ENCODE data around the gene LRIF1. TPM values are rescaled to one million over a fixed set of nuclear protein-coding genes. Genes with fewer than 3 reads are reported as not detected.
"Not testable (repeated sequence)": the region's sequence is repeated elsewhere in the genome, so short reads cannot be mapped to it uniquely, and the experiment has no call there.

LRIF1 gene, protein sequence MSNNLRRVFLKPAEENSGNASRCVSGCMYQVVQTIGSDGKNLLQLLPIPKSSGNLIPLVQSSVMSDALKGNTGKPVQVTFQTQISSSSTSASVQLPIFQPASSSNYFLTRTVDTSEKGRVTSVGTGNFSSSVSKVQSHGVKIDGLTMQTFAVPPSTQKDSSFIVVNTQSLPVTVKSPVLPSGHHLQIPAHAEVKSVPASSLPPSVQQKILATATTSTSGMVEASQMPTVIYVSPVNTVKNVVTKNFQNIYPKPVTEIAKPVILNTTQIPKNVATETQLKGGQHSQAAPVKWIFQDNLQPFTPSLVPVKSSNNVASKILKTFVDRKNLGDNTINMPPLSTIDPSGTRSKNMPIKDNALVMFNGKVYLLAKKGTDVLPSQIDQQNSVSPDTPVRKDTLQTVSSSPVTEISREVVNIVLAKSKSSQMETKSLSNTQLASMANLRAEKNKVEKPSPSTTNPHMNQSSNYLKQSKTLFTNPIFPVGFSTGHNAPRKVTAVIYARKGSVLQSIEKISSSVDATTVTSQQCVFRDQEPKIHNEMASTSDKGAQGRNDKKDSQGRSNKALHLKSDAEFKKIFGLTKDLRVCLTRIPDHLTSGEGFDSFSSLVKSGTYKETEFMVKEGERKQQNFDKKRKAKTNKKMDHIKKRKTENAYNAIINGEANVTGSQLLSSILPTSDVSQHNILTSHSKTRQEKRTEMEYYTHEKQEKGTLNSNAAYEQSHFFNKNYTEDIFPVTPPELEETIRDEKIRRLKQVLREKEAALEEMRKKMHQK
- 10 to 100 TPM; 13.4 to 17.2 (median 15.7) TPM for total RNA-seq
- polyA plus RNA-seq, result 18.1 TPM
- long read RNA-seq, donor 1, transcript LRIF1-202 (3 exons, 1,796 nt), result major isoform, 22 of 27 reads
- long read RNA-seq, donor 1, partial matches to known transcripts, result 1 of 27 reads
- long read RNA-seq, donor 1, other reads (novel, unspliced or antisense), result 2 of 27 reads
- long read RNA-seq, donor 2, transcript LRIF1-202 (3 exons, 1,796 nt), result major isoform, 13 of 19 reads
- long read RNA-seq, donor 2, partial matches to known transcripts, result 0 of 19 reads
- long read RNA-seq, donor 2, other reads (novel, unspliced or antisense), result 4 of 19 reads
- long read RNA-seq, donor 3, transcript LRIF1-202 (3 exons, 1,796 nt), result major isoform, 20 of 33 reads
- long read RNA-seq, donor 3, transcript LRIF1-201 (4 exons, 3,475 nt), result minor isoform, 7 of 33 reads
- long read RNA-seq, donor 3, partial matches to known transcripts, result 1 of 33 reads
- long read RNA-seq, donor 3, other reads (novel, unspliced or antisense), result 5 of 33 reads
- long read RNA-seq, donor 4, transcript LRIF1-202 (3 exons, 1,796 nt), result major isoform, 15 of 19 reads
- long read RNA-seq, donor 4, partial matches to known transcripts, result 0 of 19 reads
- long read RNA-seq, donor 4, other reads (novel, unspliced or antisense), result 3 of 19 reads

DNA sequence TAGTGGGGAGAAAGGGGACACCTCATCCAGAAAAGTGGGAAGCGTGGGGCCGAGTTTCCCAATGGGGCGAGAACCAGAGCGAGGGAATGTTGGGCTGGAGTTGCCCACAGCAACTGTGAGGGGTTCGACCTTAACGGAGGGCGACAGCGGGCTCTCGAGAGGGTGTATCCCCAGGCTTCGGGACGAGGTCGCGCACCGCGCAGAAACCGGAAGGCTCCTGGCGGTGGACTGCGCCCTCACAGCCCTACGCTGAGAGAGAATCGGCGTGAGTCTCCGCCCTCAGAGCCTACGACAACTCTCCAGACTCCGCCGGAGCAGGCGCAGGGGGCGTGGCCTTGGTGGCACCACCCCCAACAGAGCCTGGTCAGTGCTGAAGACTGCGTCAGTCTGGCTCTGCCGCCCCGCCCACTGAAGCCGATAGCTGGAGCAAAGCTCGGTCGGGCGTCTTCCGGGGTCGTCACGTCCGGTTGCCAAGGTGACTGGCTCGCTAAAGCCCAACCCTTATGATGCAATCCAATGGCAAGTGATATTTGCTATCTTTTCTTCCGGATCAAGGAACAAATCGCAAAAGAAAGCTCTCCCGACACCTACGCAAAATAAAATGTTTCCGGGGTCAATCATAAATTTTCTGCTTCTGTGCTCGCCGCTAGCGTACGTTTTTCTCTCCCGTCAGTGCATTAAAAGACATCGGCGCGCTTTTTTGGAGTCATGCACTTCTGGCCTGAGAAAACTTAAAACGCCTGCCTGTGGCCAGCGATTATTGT is at the start of gene LRIF1:
LRIF1 (minus strand) TSS at position 232 of the 764 bp plus-strand sequence. CDS start 234 bp downstream, outside the sequence.
- WGBS, result 2% methylated on average over 54 of the region's 54 CpGs
- intact Hi-C loops (cut with DNase I), result no loop called here
- ATAC-seq (peak; percentile 100), DNase-seq (peak; percentile 100)
- Histone ChIP-seq H3K4me3 (ENCODE audit: low read length) (peak within 1 kb of the TSS; percentile 67), H3K27me3 (ENCODE audit: control insufficient read depth, insufficient read depth) (peaks cover 3% of the 10 kb centered on the region), H3K27ac (ENCODE audit: low read length) (peak within 1 kb of the TSS; percentile 95), H3K4me1 (ENCODE audit: control insufficient read depth, insufficient read depth, low read length) (no peaks in the 10 kb centered on the region), H3K9me3 (ENCODE audit: control insufficient read depth, low read length) (peaks cover 1% of the 10 kb centered on the region)

DNA sequence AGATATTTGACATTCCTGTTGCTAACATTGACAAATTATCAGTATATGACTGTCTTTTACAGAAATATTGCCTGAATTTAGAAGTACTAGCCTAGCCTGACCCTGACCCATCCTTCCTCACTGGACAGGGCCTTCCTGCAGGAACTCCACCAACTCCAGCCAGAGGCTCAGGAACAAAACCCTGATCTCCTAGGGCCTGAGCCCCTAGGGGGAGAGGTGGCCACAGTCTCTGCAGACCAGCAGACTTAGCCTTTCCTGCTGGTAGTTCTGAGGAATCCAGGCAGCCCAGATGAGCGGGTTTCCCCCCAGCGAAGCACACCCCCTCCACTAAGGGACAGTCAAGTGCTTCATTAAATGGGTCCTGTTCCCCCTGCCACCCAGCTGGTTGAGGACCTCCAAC is 44.3 kb upstream of the LRIF1 start:
- 68% methylated on average over 2 of the region's 2 CpGs for WGBS
- Histone ChIP-seq H3K4me1 (ENCODE audit: control insufficient read depth, insufficient read depth, low read length) (no peaks in the 10 kb centered on the region), H3K4me3 (ENCODE audit: low read length) (no peak overlapping the region), H3K27ac (ENCODE audit: low read length) (no peak overlapping the region), H3K9me3 (ENCODE audit: control insufficient read depth, low read length) (no peaks in the 10 kb centered on the region), H3K27me3 (ENCODE audit: control insufficient read depth, insufficient read depth) (no peaks in the 10 kb centered on the region)
- DNase-seq, result no peak
- ATAC-seq, result no peak
- intact Hi-C loops (cut with DNase I), result no loop called here

DNA sequence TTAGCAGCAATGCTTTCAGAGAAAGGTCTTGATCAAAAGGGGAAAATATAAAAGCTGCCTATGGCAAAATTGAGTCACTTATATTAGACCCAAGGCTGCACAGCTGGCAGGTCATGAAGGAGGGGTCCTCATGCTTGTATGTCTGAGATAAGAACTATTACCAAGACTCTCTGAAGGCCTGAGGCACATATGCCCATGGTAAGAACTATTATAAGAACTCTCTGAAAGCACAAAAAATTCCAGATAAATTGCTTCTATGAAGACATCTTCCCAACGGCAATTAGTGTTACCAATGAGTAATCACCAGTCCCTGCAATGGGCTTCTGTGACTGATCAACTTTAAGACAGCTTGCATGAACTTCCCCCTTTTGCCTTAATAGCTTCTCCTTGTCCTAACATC is 42.8 kb upstream of the LRIF1 start:
- no peak overlapping the region for H3K27ac ChIP-seq (ENCODE audit: low read length)
- H3K4me1 ChIP-seq (ENCODE audit: control insufficient read depth, insufficient read depth, low read length), result no peaks in the 10 kb centered on the region
- ATAC-seq (no peak), DNase-seq (no peak)
- 88% methylated on average over 1 of the region's 1 CpG for WGBS
- no peaks in the 10 kb centered on the region for H3K9me3 ChIP-seq (ENCODE audit: control insufficient read depth, low read length)
- H3K4me3 ChIP-seq (ENCODE audit: low read length), result no peak overlapping the region
- no peaks in the 10 kb centered on the region for H3K27me3 ChIP-seq (ENCODE audit: control insufficient read depth, insufficient read depth)
- intact Hi-C loops (cut with DNase I), result no loop called here

DNA sequence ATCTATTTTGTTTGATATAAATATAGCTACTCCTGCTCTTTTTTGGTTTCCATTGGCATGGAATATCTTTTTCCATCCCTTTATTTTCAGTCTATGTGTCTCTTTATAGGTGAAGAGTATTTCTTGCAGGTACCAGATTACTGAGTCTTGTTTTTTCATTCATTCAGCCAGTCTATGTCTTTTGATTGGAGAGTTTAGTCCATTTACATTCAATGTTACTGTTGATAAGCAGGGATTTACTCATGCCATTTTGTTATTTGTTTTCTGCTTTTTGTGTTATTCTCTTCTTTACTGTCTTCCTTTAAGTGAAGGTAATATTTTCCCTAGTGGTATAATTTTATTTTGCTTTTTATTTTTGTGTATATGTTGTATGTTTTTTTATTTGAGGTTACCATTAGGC is 35.9 kb upstream of the LRIF1 start:
- ATAC-seq; DNase-seq; H3K4me1 ChIP-seq (ENCODE audit: control insufficient read depth, insufficient read depth, low read length); H3K9me3 ChIP-seq (ENCODE audit: control insufficient read depth, low read length); H3K27ac ChIP-seq (ENCODE audit: low read length); H3K27me3 ChIP-seq (ENCODE audit: control insufficient read depth, insufficient read depth); intact Hi-C loops (cut with DNase I); H3K4me3 ChIP-seq (ENCODE audit: low read length): not testable (repeated sequence)

DNA sequence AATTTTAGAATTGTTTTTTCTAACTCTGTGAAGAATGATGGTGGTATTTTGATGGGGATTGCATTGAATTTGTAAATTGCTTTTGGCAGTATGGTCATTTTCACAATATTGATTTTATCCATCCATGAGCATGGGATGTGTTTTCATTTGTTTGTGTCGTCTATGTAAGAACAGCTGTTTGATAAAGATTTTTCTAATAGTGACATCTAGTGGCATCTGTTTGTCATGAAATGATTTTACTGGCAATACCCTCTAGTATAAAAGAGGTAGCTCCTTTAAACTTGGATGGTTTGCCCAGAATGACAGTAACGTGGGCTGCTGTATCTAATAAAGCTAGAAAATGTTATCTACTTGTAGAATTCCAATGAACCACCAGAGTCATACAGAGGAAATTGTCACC is 28.6 kb upstream of the LRIF1 start:
- intact Hi-C loops (cut with DNase I); ATAC-seq; DNase-seq; H3K4me1 ChIP-seq (ENCODE audit: control insufficient read depth, insufficient read depth, low read length); H3K4me3 ChIP-seq (ENCODE audit: low read length); H3K27me3 ChIP-seq (ENCODE audit: control insufficient read depth, insufficient read depth); H3K9me3 ChIP-seq (ENCODE audit: control insufficient read depth, low read length); H3K27ac ChIP-seq (ENCODE audit: low read length): not testable (repeated sequence)
- WGBS, result 11% methylated on average over 2 of the region's 2 CpGs

DNA sequence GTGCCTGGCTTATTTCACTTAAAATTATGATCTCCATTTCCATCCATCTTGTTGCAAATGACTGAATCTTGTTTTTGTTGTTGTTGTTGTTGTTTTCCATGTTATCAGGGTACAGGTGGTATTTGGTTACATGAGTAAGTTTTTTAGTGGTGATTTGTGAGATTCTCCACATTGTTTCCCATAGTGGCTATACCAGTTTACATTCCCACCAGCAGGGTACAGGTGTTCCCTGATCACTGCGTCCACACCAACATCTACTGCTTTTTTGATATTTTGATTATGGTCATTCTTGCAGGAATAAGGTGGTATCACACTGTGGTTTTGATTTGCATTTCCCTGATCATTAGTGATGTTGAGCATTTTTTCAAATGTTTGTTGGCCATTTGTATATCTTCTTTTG is 27.6 kb upstream of the LRIF1 start:
- H3K9me3 ChIP-seq (ENCODE audit: control insufficient read depth, low read length); H3K27ac ChIP-seq (ENCODE audit: low read length); H3K4me3 ChIP-seq (ENCODE audit: low read length); ATAC-seq; H3K27me3 ChIP-seq (ENCODE audit: control insufficient read depth, insufficient read depth); intact Hi-C loops (cut with DNase I); DNase-seq; H3K4me1 ChIP-seq (ENCODE audit: control insufficient read depth, insufficient read depth, low read length): not testable (repeated sequence)
- WGBS, result 73% methylated on average over 1 of the region's 1 CpG

DNA sequence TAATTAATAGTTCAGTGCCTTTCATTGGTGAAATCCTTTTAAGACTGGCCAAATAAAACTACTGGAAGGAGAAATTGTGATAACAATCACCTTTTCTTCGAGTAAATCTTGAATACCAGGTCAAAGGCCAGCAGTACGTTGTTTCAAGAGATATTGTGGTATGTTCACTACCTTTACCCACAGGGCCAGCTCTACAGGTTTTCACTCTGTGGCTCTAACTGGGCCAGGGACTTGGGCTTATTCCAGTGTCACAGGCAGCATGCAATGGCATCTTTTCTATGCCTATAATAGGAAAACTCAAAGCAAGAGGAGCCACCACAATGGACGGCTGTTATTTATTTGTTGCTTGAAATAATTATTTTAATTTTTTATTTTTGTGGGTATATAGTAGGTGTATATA is 26.8 kb upstream of the LRIF1 start:
- Histone ChIP-seq H3K27me3 (ENCODE audit: control insufficient read depth, insufficient read depth) (no peaks in the 10 kb centered on the region), H3K4me3 (ENCODE audit: low read length) (no peak overlapping the region), H3K27ac (ENCODE audit: low read length) (no peak overlapping the region), H3K4me1 (ENCODE audit: control insufficient read depth, insufficient read depth, low read length) (no peaks in the 10 kb centered on the region), H3K9me3 (ENCODE audit: control insufficient read depth, low read length) (no peaks in the 10 kb centered on the region)
- no peak for DNase-seq
- no peak for ATAC-seq
- WGBS, result 71% methylated on average over 3 of the region's 3 CpGs
- intact Hi-C loops (cut with DNase I), result no loop called here

DNA sequence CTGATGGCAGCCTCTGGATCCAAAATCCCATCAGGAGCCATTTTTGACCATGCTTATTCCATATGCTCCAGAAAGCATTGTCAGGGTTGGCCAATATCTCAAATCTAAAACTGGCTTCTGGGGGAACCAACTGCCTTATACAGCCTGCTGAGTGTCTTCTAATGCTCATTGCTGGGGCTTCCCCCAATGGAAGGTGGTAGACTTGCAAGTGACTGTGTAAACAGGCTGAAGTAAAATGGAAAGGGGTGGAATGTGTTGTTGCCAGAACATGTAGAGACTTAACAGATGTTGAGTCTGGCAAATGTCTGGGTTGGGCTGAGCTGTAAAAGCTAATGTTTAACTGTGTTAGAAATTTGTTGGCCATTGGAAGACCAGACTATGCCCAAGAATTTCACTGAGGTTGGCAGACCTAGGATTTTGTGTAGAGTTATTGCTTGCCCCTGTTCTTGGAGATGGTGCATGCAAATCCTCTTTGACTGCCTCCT is 22.7 kb upstream of the LRIF1 start:
- DNase-seq (no peak), ATAC-seq (no peak)
- Histone ChIP-seq H3K27ac (ENCODE audit: low read length) (no peak overlapping the region), H3K4me1 (ENCODE audit: control insufficient read depth, insufficient read depth, low read length) (no peaks in the 10 kb centered on the region), H3K27me3 (ENCODE audit: control insufficient read depth, insufficient read depth) (no peaks in the 10 kb centered on the region), H3K9me3 (ENCODE audit: control insufficient read depth, low read length) (no peaks in the 10 kb centered on the region), H3K4me3 (ENCODE audit: low read length) (no peak overlapping the region)
- intact Hi-C loops (cut with DNase I), result no loop called here

DNA sequence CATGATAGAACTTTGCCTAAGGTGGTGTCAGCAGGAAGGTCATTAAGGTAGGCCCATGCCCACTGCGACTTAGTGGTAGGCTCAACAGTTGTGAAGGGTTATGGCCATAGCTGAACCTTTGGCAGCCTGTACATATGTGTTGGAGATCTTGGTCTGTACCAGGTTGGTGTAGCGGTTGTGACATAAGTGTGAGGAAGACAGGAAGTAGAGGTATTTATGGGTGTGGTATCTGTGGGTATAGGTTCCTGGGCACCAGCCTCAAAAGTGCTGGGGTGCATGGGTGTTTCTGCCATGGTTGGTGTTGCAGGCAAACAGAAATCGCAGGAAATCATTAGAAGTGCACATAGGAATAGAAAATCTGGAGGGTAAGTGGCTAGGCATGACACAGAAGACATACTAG is 18.6 kb upstream of the LRIF1 start:
- no peaks in the 10 kb centered on the region for H3K9me3 ChIP-seq (ENCODE audit: control insufficient read depth, low read length)
- H3K4me3 ChIP-seq (ENCODE audit: low read length), result no peak overlapping the region
- DNase-seq (no peak), ATAC-seq (no peak)
- no peaks in the 10 kb centered on the region for H3K27me3 ChIP-seq (ENCODE audit: control insufficient read depth, insufficient read depth)
- no peak overlapping the region for H3K27ac ChIP-seq (ENCODE audit: low read length)
- H3K4me1 ChIP-seq (ENCODE audit: control insufficient read depth, insufficient read depth, low read length), result no peaks in the 10 kb centered on the region
- intact Hi-C loops (cut with DNase I), result no loop called here
- 61% methylated on average over 3 of the region's 3 CpGs for WGBS

DNA sequence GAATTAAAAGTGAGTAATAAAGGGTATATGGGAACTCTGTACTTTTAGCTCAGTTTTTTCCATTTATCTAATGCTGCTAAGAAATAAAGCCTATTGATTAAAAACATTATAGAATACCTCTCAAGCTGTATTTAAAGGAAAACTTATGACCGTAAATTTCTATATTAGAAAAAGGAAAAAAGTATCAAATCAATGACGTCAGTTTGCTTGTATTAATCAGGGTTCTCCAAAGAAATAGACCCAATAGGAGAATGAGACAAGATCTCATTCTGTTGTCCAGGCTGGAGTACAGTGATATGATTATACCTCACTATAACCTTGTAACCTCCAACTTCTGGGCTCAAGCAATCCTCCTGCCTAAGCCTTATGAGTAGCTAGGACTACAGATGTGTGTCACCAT is 15.4 kb upstream of the LRIF1 start:
- Histone ChIP-seq H3K9me3 (ENCODE audit: control insufficient read depth, low read length) (no peaks in the 10 kb centered on the region), H3K27ac (ENCODE audit: low read length) (no peak overlapping the region), H3K4me1 (ENCODE audit: control insufficient read depth, insufficient read depth, low read length) (no peaks in the 10 kb centered on the region), H3K4me3 (ENCODE audit: low read length) (no peak overlapping the region), H3K27me3 (ENCODE audit: control insufficient read depth, insufficient read depth) (no peaks in the 10 kb centered on the region)
- 75% methylated on average over 2 of the region's 2 CpGs for WGBS
- ATAC-seq (no peak), DNase-seq (no peak)
- intact Hi-C loops (cut with DNase I), result no loop called here
